Measurements from ENCODE around the gene HES3. TPM values are rescaled to one million over a fixed set of nuclear protein-coding genes. Genes with fewer than 3 reads are reported as not detected.

Gene HES3
- total and polyA plus RNA-seq, 11 donors, result not detected

DNA sequence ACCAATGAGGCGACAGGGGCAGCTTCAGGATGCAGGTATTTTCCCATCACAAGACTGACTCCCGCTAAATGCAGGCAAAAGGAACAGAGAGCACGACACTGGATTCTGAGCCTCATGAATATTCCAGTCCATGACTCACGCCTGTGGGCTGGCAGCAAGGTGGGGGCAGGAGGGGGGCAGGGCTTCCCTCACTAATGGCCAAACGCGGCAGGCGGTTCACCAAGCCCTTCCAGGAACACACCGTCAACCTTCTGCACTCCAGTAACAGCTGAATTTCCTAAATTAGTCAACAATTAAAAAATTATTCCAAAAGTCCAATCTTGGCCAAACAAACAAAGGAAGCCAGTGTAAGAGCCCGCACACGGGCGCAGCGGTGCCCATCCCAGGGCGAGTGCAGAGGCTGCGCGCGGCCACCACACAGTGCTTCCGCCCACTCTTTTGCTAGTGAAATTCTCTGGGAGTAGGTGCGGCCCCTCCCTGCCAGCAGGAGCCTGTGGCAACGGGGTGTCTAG, 29.5 kb downstream of the HES3 start:
- Histone ChIP-seq H3K4me1 (peaks cover 0 to 21% (median 8%) of the 10 kb centered on the region in 12 donors), H3K27ac (no peak overlapping the region), H3K4me3 (no peak overlapping the region), H3K27me3 (no peaks in the 10 kb centered on the region), H3K9me3 (no peaks in the 10 kb centered on the region), H3K36me3 (no peaks in the 10 kb centered on the region)
- no peak for TF ChIP-seq CTCF (IDR thresholded peaks at IDR 0.05)
- TF ChIP-seq POLR2A (IDR thresholded peaks at IDR 0.05), result no peak
- intact Hi-C loops (cut with DNase I), result no loop called here
- no peak for DNase-seq
- no peak for ATAC-seq
- WGBS, 4 donors, result 92 to 96% (median 94%) methylated on average over 18 to 19 of the region's 19 CpGs

DNA sequence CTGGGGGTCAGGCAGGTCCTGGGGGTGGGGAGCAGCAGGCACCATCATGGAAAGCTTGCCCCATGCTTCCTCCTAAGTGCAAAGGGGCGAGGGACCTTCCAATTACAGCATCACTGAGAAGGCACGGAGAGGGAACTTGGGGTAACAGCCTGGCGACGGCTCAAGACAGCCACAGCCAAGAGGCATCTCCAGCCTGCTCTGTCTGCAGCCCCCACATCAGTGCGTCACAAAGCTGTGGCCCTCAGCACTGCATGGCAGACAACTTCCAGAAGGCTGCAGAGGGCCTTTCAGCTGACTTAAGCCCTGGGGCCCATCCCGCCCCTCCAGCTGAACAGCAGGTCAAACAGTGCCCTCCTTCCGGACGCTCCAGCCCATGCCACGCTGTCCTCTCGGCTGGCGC, 30.1 kb downstream of the HES3 start:
- intact Hi-C loops (cut with DNase I), result no loop called here
- TF ChIP-seq CTCF (IDR thresholded peaks at IDR 0.05), result no peak
- TF ChIP-seq POLR2A (IDR thresholded peaks at IDR 0.05), result no peak
- Histone ChIP-seq H3K27me3 (no peaks in the 10 kb centered on the region), H3K36me3 (no peaks in the 10 kb centered on the region), H3K4me1 (peaks cover 0 to 21% (median 8%) of the 10 kb centered on the region in 12 donors), H3K4me3 (no peak overlapping the region), H3K27ac (no peak overlapping the region), H3K9me3 (no peaks in the 10 kb centered on the region)
- ATAC-seq (no peak), DNase-seq (no peak)
- WGBS, 4 donors, result 95 to 99% (median 98%) methylated on average over 8 to 11 of the region's 11 CpGs

DNA sequence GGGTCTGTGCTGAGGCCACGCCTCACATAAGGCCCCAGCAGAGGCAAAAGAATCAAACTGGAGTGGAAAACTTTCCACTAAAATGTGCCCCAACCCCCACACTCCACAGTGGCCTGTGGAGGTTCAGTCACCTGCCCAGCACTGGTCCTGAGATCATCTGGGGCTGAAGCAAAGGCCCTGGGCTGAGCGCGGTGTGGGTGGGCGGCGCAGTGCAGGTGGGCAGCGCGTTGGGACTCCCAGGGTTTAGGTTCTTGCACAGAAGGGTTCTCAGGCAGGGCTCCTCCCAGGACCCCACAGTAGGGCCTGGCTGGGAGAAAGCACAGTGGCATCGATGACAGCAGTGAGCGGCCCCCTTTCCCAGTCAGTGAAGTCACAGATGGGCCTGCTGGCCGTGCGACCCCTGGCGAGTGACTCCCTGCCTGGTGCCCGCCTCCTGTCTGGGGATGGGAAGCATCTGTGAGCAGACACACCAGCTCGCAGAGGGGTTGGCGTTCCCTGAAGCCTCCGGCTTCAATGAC, 30.7 kb downstream of the HES3 start:
- no peak for ATAC-seq
- WGBS, 4 donors, result 94 to 98% (median 95%) methylated on average over 7 to 16 of the region's 16 CpGs

More for the DNA sequence above, 30.7 kb downstream of the HES3 start:
- intact Hi-C loops (cut with DNase I), result no loop called here
- no peak for DNase-seq
- H3K4me1 ChIP-seq, result peaks cover 0 to 21% (median 8%) of the 10 kb centered on the region in 12 donors
- H3K4me3 ChIP-seq, result no peak overlapping the region
- TF ChIP-seq POLR2A (IDR thresholded peaks at IDR 0.05) (no peak), CTCF (IDR thresholded peaks at IDR 0.05) (no peak)
- H3K9me3 ChIP-seq, result no peaks in the 10 kb centered on the region
- no peak overlapping the region for H3K27ac ChIP-seq
- no peaks in the 10 kb centered on the region for H3K27me3 ChIP-seq
- no peaks in the 10 kb centered on the region for H3K36me3 ChIP-seq
